Stomach (tissue), 9 donors: ENCODE results near the gene PLS1. TPM values are rescaled to one million over a fixed set of nuclear protein-coding genes. Genes with fewer than 3 reads are reported as not detected.
A peak's percentile ranks its signal among the peaks of the same experiment; 100 is the strongest.

Source experiments
- DNase-seq, 2 donors: peaks; one replicate each; pipeline versions ENCODE4 v3.0.0 to v3.0.0-alpha.2; 2013 to 2019
- H3K27ac ChIP-seq, 5 donors: fragments of 200-600 bp in 4 of 5; sonication (generic) in 4 of 5; one replicate each; pipeline ENCODE4 v1.5.1; 2013 to 2019; ENCODE audit warnings: mild to moderate bottlenecking in 1 of 5, moderate library complexity in 1 of 5
- H3K27me3 ChIP-seq, 3 donors: fragments of 200-600 bp; sonication (generic); one replicate each; pipeline ENCODE4 v1.5.1; 2017 to 2019; ENCODE audit warnings: mixed run types in 1 of 3
- H3K36me3 ChIP-seq, 4 donors: fragments of 200-600 bp; sonication (generic); 1 replicate in 3 of 4; 2 replicates in 1 of 4; pipeline ENCODE4 v1.5.1; 2016 to 2019
- H3K4me1 ChIP-seq, 4 donors: fragments of 200-600 bp; sonication (generic); one replicate each; pipeline ENCODE4 v1.5.1; 2016 to 2019
- H3K4me3 ChIP-seq, 4 donors: fragments of 200-600 bp; sonication (generic) in 3 of 4; one replicate each; pipeline ENCODE4 v1.5.1; 2016 to 2019; ENCODE audit warnings: mild to moderate bottlenecking in 1 of 4
- H3K9me3 ChIP-seq, 4 donors: fragments of 200-600 bp; sonication (generic); one replicate each; pipeline ENCODE4 v1.5.1; 2016 to 2019
- EP300 ChIP-seq: sonication (generic); formaldehyde crosslinking; IDR thresholded peaks from one replicate; pipeline ENCODE4 v1.6.1; 2017; ENCODE audit warnings: antibody characterized with exemption
- POLR2A ChIP-seq, 4 donors: fragments of 450-650 bp; IDR thresholded peaks; one replicate each; pipeline ENCODE4 v1.6.1; 2016; ENCODE audit warnings: antibody characterized with exemption in 4 of 4, control low read depth in 2 of 4, mild to moderate bottlenecking in 1 of 4, moderate library complexity in 1 of 4
- POLR2AphosphoS5 ChIP-seq, 3 donors: sonication (generic); formaldehyde crosslinking; IDR thresholded peaks; one replicate each; pipeline ENCODE4 v1.6.1; 2016; ENCODE audit warnings: antibody characterized with exemption in 3 of 3
- WGBS, 5 donors: extraction: QIAGEN DNeasy Blood & Tissue Kit in 3 of 5; methylation state at CpG; one replicate each; pipeline versions ENCODE4 v1.1.5 to v1.1.7; 2013 to 2018; 5-methylcytosine and 5-hydroxymethylcytosine counted together
- intact Hi-C: fragments of 100-400 bp; cut with DNase I; formaldehyde crosslinking; loops from one replicate; pipeline ENCODE4 v1.15.1; 2023; ENCODE audit warnings: low total_unique reads
- polyA plus RNA-seq, 3 donors: library from polyadenylated mRNA; stranded (reverse); fragments of 200-250 nt; gene quantifications; one replicate each; pipeline ENCODE4 v1.2.3, GENCODE V29; 2013
- total RNA-seq, 5 donors: library from RNA; depleted of rRNA; stranded (reverse); fragments of >200 nt; gene quantifications; one replicate each; pipeline versions ENCODE4 v1.1.0 to v1.2.3, GENCODE V29; 2014 to 2016
- TF ChIP-seq, protein P1 (sequence below), 7 experiments: fragments of 450-650 bp in 4 of 7; fragments of 200-600 bp in 3 of 7; sonication (generic) in 3 of 7; IDR thresholded peaks; one replicate each; pipeline ENCODE4 v1.5.1; 2016 to 2019; ENCODE audit warnings: antibody characterized with exemption in 7 of 7, control low read depth in 2 of 7, mild to moderate bottlenecking in 1 of 7
- donor health status: healthy with polysubstance abuse.
- donor health status: Bipolar disorder and iron deficiency.
- donor health status: healthy.

The PLS1 gene
- total and polyA plus RNA-seq, 8 donors, result 5.2 to 79.1 (median 19.3) TPM

- H3K9me3 ChIP-seq, result no peaks in the 10 kb centered on the region
- 80 to 99% (median 90%) methylated on average over 2 of the region's 2 CpGs for WGBS, 5 donors
- DNase-seq, result no peak
- no peak for TF ChIP-seq POLR2AphosphoS5 (IDR thresholded peaks at IDR 0.05)
- TF ChIP-seq POLR2A (IDR thresholded peaks at IDR 0.05), result no peak
- H3K4me3 ChIP-seq, result no peak overlapping the region
- H3K36me3 ChIP-seq, result no peaks in the 10 kb centered on the region
- H3K27me3 ChIP-seq, result no peaks in the 10 kb centered on the region
- intact Hi-C loops, result no loop called here
- no peak overlapping the region for H3K27ac ChIP-seq
- peaks cover 0 to 30% (median 3%) of the 10 kb centered on the region in 4 donors for H3K4me1 ChIP-seq
Observed at GRCh38 chr3:142615171-142615570, 19.0 kb downstream of the PLS1 start.

GRCh38 chr3:142618917-142619461 lies 22.8 kb downstream of the PLS1 start:
- TF ChIP-seq, protein P1, sequence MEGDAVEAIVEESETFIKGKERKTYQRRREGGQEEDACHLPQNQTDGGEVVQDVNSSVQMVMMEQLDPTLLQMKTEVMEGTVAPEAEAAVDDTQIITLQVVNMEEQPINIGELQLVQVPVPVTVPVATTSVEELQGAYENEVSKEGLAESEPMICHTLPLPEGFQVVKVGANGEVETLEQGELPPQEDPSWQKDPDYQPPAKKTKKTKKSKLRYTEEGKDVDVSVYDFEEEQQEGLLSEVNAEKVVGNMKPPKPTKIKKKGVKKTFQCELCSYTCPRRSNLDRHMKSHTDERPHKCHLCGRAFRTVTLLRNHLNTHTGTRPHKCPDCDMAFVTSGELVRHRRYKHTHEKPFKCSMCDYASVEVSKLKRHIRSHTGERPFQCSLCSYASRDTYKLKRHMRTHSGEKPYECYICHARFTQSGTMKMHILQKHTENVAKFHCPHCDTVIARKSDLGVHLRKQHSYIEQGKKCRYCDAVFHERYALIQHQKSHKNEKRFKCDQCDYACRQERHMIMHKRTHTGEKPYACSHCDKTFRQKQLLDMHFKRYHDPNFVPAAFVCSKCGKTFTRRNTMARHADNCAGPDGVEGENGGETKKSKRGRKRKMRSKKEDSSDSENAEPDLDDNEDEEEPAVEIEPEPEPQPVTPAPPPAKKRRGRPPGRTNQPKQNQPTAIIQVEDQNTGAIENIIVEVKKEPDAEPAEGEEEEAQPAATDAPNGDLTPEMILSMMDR (IDR thresholded peaks at IDR 0.05), result no peak
- TF ChIP-seq POLR2AphosphoS5 (IDR thresholded peaks at IDR 0.05), result peak in 1 of 3 donors; percentile 56
- TF ChIP-seq EP300, result no peak
- Histone ChIP-seq H3K27ac (peak overlapping the region; percentile 10 to 53 (median 42)), H3K4me1 (peaks cover 0 to 23% (median 3%) of the 10 kb centered on the region in 4 donors), H3K27me3 (no peaks in the 10 kb centered on the region), H3K36me3 (no peaks in the 10 kb centered on the region), H3K4me3 (no peak overlapping the region), H3K9me3 (no peaks in the 10 kb centered on the region)
- DNase-seq, result peak; percentile 34 to 88
- intact Hi-C loops, result no loop called here
- 42 to 83% (median 44%) methylated on average over 3 of the region's 3 CpGs for WGBS, 5 donors

DNA sequence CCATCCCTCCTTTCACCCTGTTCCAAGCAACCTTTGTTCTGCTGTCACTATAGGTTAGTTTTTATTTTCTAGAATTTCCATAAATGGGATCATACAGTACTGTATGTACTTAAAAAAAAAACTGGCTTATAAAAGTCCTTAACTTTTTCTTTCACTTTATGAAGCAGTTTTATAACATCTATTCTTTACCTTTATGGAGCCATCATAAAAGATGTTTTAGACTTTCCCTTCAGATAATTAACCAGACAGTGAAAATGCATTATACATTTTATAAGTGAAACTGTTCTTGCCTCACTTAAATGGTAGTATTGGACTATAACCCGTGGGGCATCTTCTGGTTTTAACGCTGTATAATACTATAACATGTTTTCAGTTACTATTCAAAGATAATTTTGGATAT lies 26.2 kb downstream of the PLS1 start:
- no peaks in the 10 kb centered on the region for H3K36me3 ChIP-seq
- no peaks in the 10 kb centered on the region for H3K27me3 ChIP-seq
- no peak overlapping the region for H3K4me3 ChIP-seq
- TF ChIP-seq, protein P1 (IDR thresholded peaks at IDR 0.05), result no peak
- no peak for TF ChIP-seq POLR2A (IDR thresholded peaks at IDR 0.05)
- TF ChIP-seq EP300, result no peak
- no peak for TF ChIP-seq POLR2AphosphoS5 (IDR thresholded peaks at IDR 0.05)
- peaks cover 0 to 21% (median 3%) of the 10 kb centered on the region in 4 donors for H3K4me1 ChIP-seq
- intact Hi-C loops, result no loop called here
- DNase-seq, result no peak
- H3K9me3 ChIP-seq, result no peaks in the 10 kb centered on the region
- WGBS, 5 donors, result 87 to 94% (median 89%) methylated on average over 2 of the region's 2 CpGs
- H3K27ac ChIP-seq, result no peak overlapping the region

GRCh38 chr3:142623194-142623593 lies 27.0 kb downstream of the PLS1 start:
- Histone ChIP-seq H3K27me3 (no peaks in the 10 kb centered on the region), H3K4me3 (no peak overlapping the region), H3K4me1 (peaks cover 0 to 13% (median 3%) of the 10 kb centered on the region in 4 donors), H3K9me3 (no peaks in the 10 kb centered on the region), H3K27ac (no peak overlapping the region), H3K36me3 (no peaks in the 10 kb centered on the region)
- intact Hi-C loops, result no loop called here
- TF ChIP-seq, protein P1 (IDR thresholded peaks at IDR 0.05), result no peak
- TF ChIP-seq POLR2A (IDR thresholded peaks at IDR 0.05) (no peak), POLR2AphosphoS5 (IDR thresholded peaks at IDR 0.05) (no peak), EP300 (no peak)
- no peak for DNase-seq

- Histone ChIP-seq H3K4me1 (peaks cover 0 to 4% (median 0%) of the 10 kb centered on the region in 4 donors), H3K9me3 (no peaks in the 10 kb centered on the region), H3K27ac (no peak overlapping the region), H3K36me3 (no peaks in the 10 kb centered on the region), H3K27me3 (no peaks in the 10 kb centered on the region), H3K4me3 (no peak overlapping the region)
- WGBS, 5 donors, result 71 to 93% (median 82%) methylated on average over 2 of the region's 2 CpGs
- no peak for DNase-seq
- intact Hi-C loops, result no loop called here
- no peak for TF ChIP-seq POLR2A (IDR thresholded peaks at IDR 0.05)
- no peak for TF ChIP-seq EP300
- TF ChIP-seq POLR2AphosphoS5 (IDR thresholded peaks at IDR 0.05), result no peak
- TF ChIP-seq, protein P1 (IDR thresholded peaks at IDR 0.05), result no peak
Observed at GRCh38 chr3:142624341-142625152, 28.4 kb downstream of the PLS1 start.
